Prostate gland (tissue), 2 donors: ENCODE data around the gene FERMT1.

Experiments used
- CTCF ChIP-seq, 4 experiments: fragments of 200-600 bp in 2 of 4; fragments of 450-650 bp in 2 of 4; sonication (generic) in 2 of 4; IDR thresholded peaks; 1 replicate in 3 of 4; 2 replicates in 1 of 4; pipeline ENCODE4 v1.5.1; 2016 to 2019; ENCODE audit warnings: antibody characterized with exemption in 4 of 4, mild to moderate bottlenecking in 2 of 4, moderate library complexity in 2 of 4
- POLR2A ChIP-seq: fragments of 450-650 bp; IDR thresholded peaks from one replicate; pipeline ENCODE4 v1.6.1; 2016; ENCODE audit warnings: antibody characterized with exemption, mild to moderate bottlenecking

- TF ChIP-seq POLR2A: no peak
- no peak for TF ChIP-seq CTCF (IDR thresholded peaks at IDR 0.05)
Observed at GRCh38 chr20:6053776-6054688, 68.8 kb downstream of the FERMT1 start, which contains the start of gene LRRN4.
